ENCODE results near the gene NEK2. TPM values are rescaled to one million over a fixed set of nuclear protein-coding genes. Genes with fewer than 3 reads are reported as not detected.
"Not testable (repeated sequence)": the region's sequence is repeated elsewhere in the genome, so short reads cannot be mapped to it uniquely, and the experiment has no call there.

The NEK2 gene
- 10 to 100 TPM; 17.2 to 19.2 TPM for total RNA-seq

GRCh38 chr1:211675230-211676105, at the start of gene NEK2:
Gene NEK2 (minus strand): TSS chr1:211675621. CDS start chr1:211675479, 142 bp downstream.
- ChIA-PET POLR2A (interaction anchor here (0.7 kb wide), 1 partner anchor 257 kb away, joined by 3 read pairs; no protein-coding TSS in a partner anchor), CTCF (interaction anchor here (0.7 to 1.7 kb wide), 5 partner anchors 10 to 780 kb away, joined by 3 to 5 read pairs (median 4); no protein-coding TSS in a partner anchor)

GRCh38 chr1:211724687-211725196, 49.3 kb upstream of the NEK2 start:
- CTCF ChIA-PET: no interaction called here
- POLR2A ChIA-PET: no interaction called here

GRCh38 chr1:211723273-211723672, 47.9 kb upstream of the NEK2 start:
- POLR2A ChIA-PET: no interaction called here
- CTCF ChIA-PET: interaction anchor here (0.9 to 1.6 kb wide), 2 partner anchors 25 to 29 kb away, joined by 3 read pairs; no protein-coding TSS in a partner anchor

GRCh38 chr1:211722277-211723175, 47.1 kb upstream of the NEK2 start:
- ChIA-PET POLR2A (no interaction called here), CTCF (interaction anchor here (1.6 kb wide), 1 partner anchor 24 kb away, joined by 3 read pairs; no protein-coding TSS in a partner anchor)

GRCh38 chr1:211716555-211716954, 41.1 kb upstream of the NEK2 start:
- POLR2A ChIA-PET: not testable (repeated sequence)
- CTCF ChIA-PET: interaction anchor here (1.5 kb wide), 1 partner anchor 19 kb away, joined by 5 read pairs; no protein-coding TSS in a partner anchor

- POLR2A ChIA-PET: interaction anchor here (0.6 kb wide), 1 partner anchor 519 kb away, joined by 3 read pairs; no protein-coding TSS in a partner anchor
- CTCF ChIA-PET: interaction anchor here (1.5 kb wide), 1 partner anchor 18 kb away, joined by 5 read pairs; no protein-coding TSS in a partner anchor
Measured at GRCh38 chr1:211715971-211716370, 40.5 kb upstream of the NEK2 start.

GRCh38 chr1:211714154-211714553, 38.7 kb upstream of the NEK2 start:
- ChIA-PET CTCF (no interaction called here), POLR2A (no interaction called here)

- ChIA-PET CTCF (no interaction called here), POLR2A (no interaction called here)
Measured at GRCh38 chr1:211713231-211713630, 37.8 kb upstream of the NEK2 start.

GRCh38 chr1:211711315-211711705, 35.9 kb upstream of the NEK2 start:
- ChIA-PET CTCF (interaction anchor here (1.7 kb wide), 1 partner anchor 13 kb away, joined by 4 read pairs; no protein-coding TSS in a partner anchor), POLR2A (no interaction called here)

- ChIA-PET CTCF (interaction anchor here (1.7 kb wide), 1 partner anchor 12 kb away, joined by 4 read pairs; no protein-coding TSS in a partner anchor), POLR2A (no interaction called here)
Measured at GRCh38 chr1:211710566-211711314, 35.3 kb upstream of the NEK2 start.

- ChIA-PET CTCF (interaction anchor here (3.0 kb wide), 1 partner anchor 11 kb away, joined by 10 read pairs; no protein-coding TSS in a partner anchor), POLR2A (no interaction called here)
Measured at GRCh38 chr1:211708926-211709325, 33.5 kb upstream of the NEK2 start.

GRCh38 chr1:211708006-211708405, 32.6 kb upstream of the NEK2 start:
- CTCF ChIA-PET: interaction anchor here (3.0 kb wide), 1 partner anchor 10 kb away, joined by 10 read pairs; no protein-coding TSS in a partner anchor
- POLR2A ChIA-PET: no interaction called here

GRCh38 chr1:211705467-211706091, 30.2 kb upstream of the NEK2 start:
- POLR2A ChIA-PET: no interaction called here
- CTCF ChIA-PET: interaction anchor here (0.6 kb wide), 1 partner anchor 102 kb away, joined by 3 read pairs; no protein-coding TSS in a partner anchor

GRCh38 chr1:211704543-211704942, 29.1 kb upstream of the NEK2 start:
- ChIA-PET POLR2A (no interaction called here), CTCF (no interaction called here)

GRCh38 chr1:211703812-211704537, 28.6 kb upstream of the NEK2 start:
- CTCF ChIA-PET: no interaction called here
- POLR2A ChIA-PET: no interaction called here

- CTCF ChIA-PET: no interaction called here
- POLR2A ChIA-PET: no interaction called here
Measured at GRCh38 chr1:211701733-211702132, 26.3 kb upstream of the NEK2 start.

- POLR2A ChIA-PET: no interaction called here
- CTCF ChIA-PET: interaction anchor here (0.6 to 2.3 kb wide), 21 partner anchors 10 to 1078 kb away, joined by 3 to 25 read pairs (median 3); partner anchors contain the start of genes DTL, INTS7 and NEK2
Measured at GRCh38 chr1:211699059-211699458, 23.6 kb upstream of the NEK2 start.

Measured in activated CD8-positive, alpha-beta memory T cell treated with anti-CD3 and anti-CD28 coated beads for 36 hours (primary cell).